ENCODE data around the gene CSTF2T. TPM values are rescaled to one million over a fixed set of nuclear protein-coding genes. Genes with fewer than 3 reads are reported as not detected.

CSTF2T gene, protein sequence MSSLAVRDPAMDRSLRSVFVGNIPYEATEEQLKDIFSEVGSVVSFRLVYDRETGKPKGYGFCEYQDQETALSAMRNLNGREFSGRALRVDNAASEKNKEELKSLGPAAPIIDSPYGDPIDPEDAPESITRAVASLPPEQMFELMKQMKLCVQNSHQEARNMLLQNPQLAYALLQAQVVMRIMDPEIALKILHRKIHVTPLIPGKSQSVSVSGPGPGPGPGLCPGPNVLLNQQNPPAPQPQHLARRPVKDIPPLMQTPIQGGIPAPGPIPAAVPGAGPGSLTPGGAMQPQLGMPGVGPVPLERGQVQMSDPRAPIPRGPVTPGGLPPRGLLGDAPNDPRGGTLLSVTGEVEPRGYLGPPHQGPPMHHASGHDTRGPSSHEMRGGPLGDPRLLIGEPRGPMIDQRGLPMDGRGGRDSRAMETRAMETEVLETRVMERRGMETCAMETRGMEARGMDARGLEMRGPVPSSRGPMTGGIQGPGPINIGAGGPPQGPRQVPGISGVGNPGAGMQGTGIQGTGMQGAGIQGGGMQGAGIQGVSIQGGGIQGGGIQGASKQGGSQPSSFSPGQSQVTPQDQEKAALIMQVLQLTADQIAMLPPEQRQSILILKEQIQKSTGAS
- total RNA-seq (22.1 TPM), polyA plus RNA-seq (ENCODE audit: insufficient read depth in 1 of 8, insufficient read length in 8 of 8, low replicate concordance in 1 of 8) (10 to 100 TPM; 25.6 to 40.9 (median 34.0) TPM)
- long read RNA-seq, donor 1, full-length matches to known transcripts: 15 of 15 reads
- long read RNA-seq, donor 1, partial matches to known transcripts: 0 of 15 reads
- long read RNA-seq, donor 1, other reads (novel, unspliced or antisense): 0 of 15 reads
- long read RNA-seq, donor 2, full-length matches to known transcripts: 4 of 4 reads
- long read RNA-seq, donor 2, partial matches to known transcripts: 0 of 4 reads
- long read RNA-seq, donor 2, other reads (novel, unspliced or antisense): 0 of 4 reads
- long read RNA-seq, donor 3, full-length matches to known transcripts: 35 of 35 reads
- long read RNA-seq, donor 3, partial matches to known transcripts: 0 of 35 reads
- long read RNA-seq, donor 3, other reads (novel, unspliced or antisense): 0 of 35 reads
- long read RNA-seq, donor 4, full-length matches to known transcripts: 26 of 26 reads
- long read RNA-seq, donor 4, partial matches to known transcripts: 0 of 26 reads
- long read RNA-seq, donor 4, other reads (novel, unspliced or antisense): 0 of 26 reads
- long read RNA-seq, donor 5, full-length matches to known transcripts: 104 of 104 reads
- long read RNA-seq, donor 5, partial matches to known transcripts: 0 of 104 reads
- long read RNA-seq, donor 5, other reads (novel, unspliced or antisense): 0 of 104 reads
- long read RNA-seq, donor 6, full-length matches to known transcripts: 69 of 69 reads
- long read RNA-seq, donor 6, partial matches to known transcripts: 0 of 69 reads
- long read RNA-seq, donor 6, other reads (novel, unspliced or antisense): 0 of 69 reads
- long read RNA-seq, donor 7, full-length matches to known transcripts: 58 of 58 reads
- long read RNA-seq, donor 7, partial matches to known transcripts: 0 of 58 reads
- long read RNA-seq, donor 7, other reads (novel, unspliced or antisense): 0 of 58 reads
- long read RNA-seq, donor 8, full-length matches to known transcripts: 26 of 26 reads
- long read RNA-seq, donor 8, partial matches to known transcripts: 0 of 26 reads
- long read RNA-seq, donor 8, other reads (novel, unspliced or antisense): 0 of 26 reads
- long read RNA-seq, donor 9, full-length matches to known transcripts: 52 of 52 reads
- long read RNA-seq, donor 9, partial matches to known transcripts: 0 of 52 reads
- long read RNA-seq, donor 9, other reads (novel, unspliced or antisense): 0 of 52 reads
- long read RNA-seq, donor 10, full-length matches to known transcripts: 61 of 61 reads
- long read RNA-seq, donor 10, partial matches to known transcripts: 0 of 61 reads
- long read RNA-seq, donor 10, other reads (novel, unspliced or antisense): 0 of 61 reads
- long read RNA-seq, donor 11, full-length matches to known transcripts: 41 of 41 reads
- long read RNA-seq, donor 11, partial matches to known transcripts: 0 of 41 reads
- long read RNA-seq, donor 11, other reads (novel, unspliced or antisense): 0 of 41 reads

DNA sequence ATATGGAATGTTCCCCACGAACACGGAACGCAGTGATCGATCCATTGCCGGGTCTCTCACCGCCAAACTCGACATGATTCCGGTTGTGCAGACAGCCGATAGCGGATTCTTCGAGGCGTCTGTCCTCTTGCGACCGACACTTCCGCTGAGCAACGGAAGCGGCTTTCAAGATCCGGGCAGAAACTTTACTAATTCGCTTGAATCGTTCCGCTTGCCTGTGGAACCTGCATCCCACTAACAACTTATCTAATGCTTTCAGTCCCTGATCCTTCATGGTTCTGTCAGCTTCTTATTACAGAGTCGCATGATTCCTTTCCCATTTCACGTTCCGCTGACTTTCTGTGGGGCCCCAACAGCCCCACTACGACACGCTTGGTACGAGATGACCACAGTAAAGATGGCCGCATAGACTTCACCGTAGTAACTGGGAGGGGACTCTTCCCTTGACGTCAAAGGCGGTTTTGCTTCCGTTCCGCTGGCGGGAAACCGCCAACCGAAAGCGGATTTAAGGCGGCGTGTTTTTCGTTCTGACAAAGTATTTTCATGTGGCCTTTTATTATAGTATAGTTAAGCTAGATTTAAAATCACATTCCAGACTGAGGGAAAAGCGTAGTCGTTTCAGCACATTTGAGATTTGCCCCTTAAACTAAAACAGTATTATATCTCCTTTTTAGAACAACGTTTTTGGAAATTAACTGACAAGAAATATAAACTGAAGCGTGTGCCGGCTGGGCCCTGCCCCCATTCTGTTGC is at the start of gene CSTF2T:
Gene CSTF2T, minus strand, starts transcription at position 121 of the 753 bp plus-strand sequence. Its CDS starts 46 bp downstream, at position 75.
- Histone ChIP-seq H3K27ac (ENCODE audit: low read length) (peak within 1 kb of the TSS; percentile 97), H3K27me3 (ENCODE audit: control insufficient read depth, insufficient read depth, low read length) (no peaks in the 10 kb centered on the region), H3K4me1 (ENCODE audit: control insufficient read depth, insufficient read depth, low read length) (peaks cover 16% of the 10 kb centered on the region), H3K9me3 (replicated peaks; ENCODE audit: control insufficient read depth, low read depth, low read length) (no peaks in the 10 kb centered on the region), H3K36me3 (ENCODE audit: control insufficient read depth, insufficient read depth, low read length) (peaks cover 11% of the 10 kb centered on the region), H3K4me3 (ENCODE audit: low read length) (peak within 1 kb of the TSS; percentile 88)
- WGBS (ENCODE audit: insufficient coverage): 0% methylated on average over 29 of the region's 45 CpGs
- DNase-seq: peak; percentile 99

DNA sequence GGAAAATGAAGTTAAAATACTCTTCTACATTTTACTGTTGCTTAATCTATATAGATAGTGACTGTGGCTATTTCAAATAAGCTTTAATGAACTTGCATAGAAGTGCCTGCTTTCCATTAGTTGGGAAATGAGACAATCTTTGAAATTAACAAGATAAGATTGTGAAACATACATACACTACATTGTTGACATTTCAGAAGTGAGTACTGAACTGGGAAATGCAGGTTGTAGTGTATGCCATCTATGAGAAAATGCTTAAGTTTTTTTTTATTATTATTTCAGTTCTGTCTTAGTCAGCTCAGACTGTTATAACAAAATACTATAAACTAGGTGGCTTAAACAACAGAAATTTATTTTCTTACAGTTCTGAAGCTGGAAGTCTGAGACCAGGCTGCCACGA is 49.6 kb upstream of the CSTF2T start:
- WGBS (ENCODE audit: insufficient coverage): 100% methylated on average over 1 of the region's 1 CpG
- Histone ChIP-seq H3K36me3 (ENCODE audit: control insufficient read depth, insufficient read depth, low read length) (no peaks in the 10 kb centered on the region), H3K9me3 (replicated peaks; ENCODE audit: control insufficient read depth, low read depth, low read length) (no peaks in the 10 kb centered on the region), H3K27ac (ENCODE audit: low read length) (no peak overlapping the region), H3K4me1 (ENCODE audit: control insufficient read depth, insufficient read depth, low read length) (no peaks in the 10 kb centered on the region), H3K27me3 (ENCODE audit: control insufficient read depth, insufficient read depth, low read length) (no peaks in the 10 kb centered on the region), H3K4me3 (ENCODE audit: low read length) (no peak overlapping the region)
- DNase-seq: no peak

DNA sequence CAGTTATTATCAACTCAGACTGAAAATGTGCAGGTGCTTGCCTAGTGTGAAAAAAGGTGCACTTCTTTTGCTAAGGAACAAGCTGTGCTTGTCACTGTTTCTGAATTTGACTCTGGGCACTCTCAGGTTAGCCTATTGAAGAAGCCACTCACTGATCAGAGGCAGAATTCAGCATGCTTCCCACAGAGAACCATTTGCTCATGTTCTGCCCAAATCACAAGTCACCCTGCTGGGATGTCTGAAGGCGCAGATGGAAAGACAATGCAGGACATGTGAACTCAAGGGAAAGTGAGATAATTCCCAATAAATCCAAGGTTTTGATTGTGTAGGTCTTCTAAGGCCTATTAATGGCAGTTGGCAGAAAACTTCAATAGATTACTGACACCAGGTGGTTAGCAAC is 47.8 kb upstream of the CSTF2T start:
- Histone ChIP-seq H3K27me3 (ENCODE audit: control insufficient read depth, insufficient read depth, low read length) (no peaks in the 10 kb centered on the region), H3K9me3 (replicated peaks; ENCODE audit: control insufficient read depth, low read depth, low read length) (no peaks in the 10 kb centered on the region), H3K36me3 (ENCODE audit: control insufficient read depth, insufficient read depth, low read length) (no peaks in the 10 kb centered on the region), H3K4me1 (ENCODE audit: control insufficient read depth, insufficient read depth, low read length) (peaks cover 5% of the 10 kb centered on the region), H3K27ac (ENCODE audit: low read length) (no peak overlapping the region), H3K4me3 (ENCODE audit: low read length) (no peak overlapping the region)
- no peak for DNase-seq
- no CpG with 5 or more reads among the region's 1 CpG for WGBS (ENCODE audit: insufficient coverage)

DNA sequence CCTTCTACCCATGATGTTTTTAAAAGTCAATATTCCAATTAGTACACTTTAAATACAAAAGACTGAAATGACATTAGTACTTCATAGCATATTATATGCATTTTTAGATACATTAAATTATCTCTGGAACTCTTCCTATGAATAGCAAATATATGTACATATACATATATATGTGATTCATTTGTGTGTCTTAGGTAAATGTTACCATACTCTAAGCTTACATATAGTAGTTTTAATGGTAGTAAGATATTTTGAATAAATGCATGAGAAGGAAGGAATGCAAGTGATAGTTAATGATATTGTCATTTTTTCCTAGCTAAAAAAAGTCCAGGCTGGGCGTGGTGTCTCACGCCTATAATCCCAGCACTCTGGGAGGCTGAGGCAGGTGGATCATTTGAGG is 46.0 kb upstream of the CSTF2T start:
- no peak for DNase-seq
- no peaks in the 10 kb centered on the region for H3K27me3 ChIP-seq (ENCODE audit: control insufficient read depth, insufficient read depth, low read length)
- peaks cover 5% of the 10 kb centered on the region for H3K4me1 ChIP-seq (ENCODE audit: control insufficient read depth, insufficient read depth, low read length)
- H3K9me3 ChIP-seq (replicated peaks; ENCODE audit: control insufficient read depth, low read depth, low read length): no peaks in the 10 kb centered on the region
- H3K4me3 ChIP-seq (ENCODE audit: low read length): no peak overlapping the region
- H3K36me3 ChIP-seq (ENCODE audit: control insufficient read depth, insufficient read depth, low read length): no peaks in the 10 kb centered on the region
- WGBS (ENCODE audit: insufficient coverage): no CpG with 5 or more reads among the region's 2 CpGs
- H3K27ac ChIP-seq (ENCODE audit: low read length): no peak overlapping the region

DNA sequence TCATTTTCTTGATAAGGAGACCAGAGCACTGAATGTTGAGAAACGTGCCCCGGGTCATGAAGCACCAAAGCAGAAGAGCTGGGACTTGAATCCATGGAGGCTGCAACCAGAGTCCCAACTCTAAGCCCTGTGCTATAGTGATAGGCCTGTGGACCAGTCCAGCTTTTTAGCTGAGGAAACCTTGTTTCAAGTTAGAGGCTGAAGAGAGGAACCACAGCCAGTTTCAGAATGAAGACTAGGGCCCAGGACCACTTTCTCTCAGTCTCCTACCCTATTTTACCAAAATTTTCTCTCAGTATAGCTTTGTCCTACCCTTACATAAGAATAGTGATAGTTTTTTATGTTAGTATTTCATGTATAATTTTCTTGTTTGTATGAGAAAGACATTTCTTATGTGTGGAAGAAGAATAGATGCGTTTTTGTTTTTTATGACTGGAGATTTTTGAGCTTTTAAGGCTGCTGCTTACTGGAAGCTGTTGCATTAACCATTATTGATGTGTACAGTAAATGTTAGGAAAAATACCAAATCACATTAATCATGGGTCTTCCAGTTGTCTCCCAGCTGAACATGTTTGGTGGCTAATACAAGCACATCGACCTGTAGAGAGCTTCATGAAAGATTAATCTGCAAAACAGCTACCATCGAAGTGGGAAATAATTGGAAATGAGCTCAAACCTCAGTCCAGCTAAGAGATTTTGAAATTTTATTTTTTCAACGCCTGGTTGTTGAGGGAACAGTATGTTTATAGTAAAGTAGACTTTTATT is 45.0 kb upstream of the CSTF2T start:
- Histone ChIP-seq H3K36me3 (ENCODE audit: control insufficient read depth, insufficient read depth, low read length) (no peaks in the 10 kb centered on the region), H3K4me1 (ENCODE audit: control insufficient read depth, insufficient read depth, low read length) (peaks cover 5% of the 10 kb centered on the region), H3K9me3 (replicated peaks; ENCODE audit: control insufficient read depth, low read depth, low read length) (no peaks in the 10 kb centered on the region), H3K27me3 (ENCODE audit: control insufficient read depth, insufficient read depth, low read length) (no peaks in the 10 kb centered on the region), H3K4me3 (ENCODE audit: low read length) (no peak overlapping the region), H3K27ac (ENCODE audit: low read length) (no peak overlapping the region)
- DNase-seq: no peak
- whole genome bisulfite sequencing (ENCODE audit: insufficient coverage): 83% methylated on average over 3 of the region's 6 CpGs

DNA sequence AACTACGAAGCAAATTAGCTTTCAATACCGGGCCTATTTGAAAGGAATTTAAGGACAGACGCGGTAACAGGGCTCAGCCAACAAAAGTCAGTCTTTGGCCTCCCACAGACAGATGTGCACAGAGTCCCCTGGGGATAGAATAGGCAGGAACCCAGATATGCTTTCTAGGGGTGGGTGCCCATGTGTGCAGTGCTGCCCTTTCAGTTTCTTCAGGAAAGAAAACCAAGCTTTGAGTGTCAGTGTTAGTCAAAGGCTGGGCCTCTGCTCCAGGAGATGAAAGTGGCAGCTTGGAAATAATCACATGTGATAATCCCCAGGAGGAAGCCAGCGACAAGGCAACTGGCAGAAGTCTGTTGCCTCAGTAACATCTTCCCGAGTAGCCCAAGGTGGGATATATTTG is 43.8 kb upstream of the CSTF2T start:
- Histone ChIP-seq H3K27ac (ENCODE audit: low read length) (no peak overlapping the region), H3K4me3 (ENCODE audit: low read length) (no peak overlapping the region), H3K27me3 (ENCODE audit: control insufficient read depth, insufficient read depth, low read length) (no peaks in the 10 kb centered on the region), H3K4me1 (ENCODE audit: control insufficient read depth, insufficient read depth, low read length) (peaks cover 5% of the 10 kb centered on the region), H3K9me3 (replicated peaks; ENCODE audit: control insufficient read depth, low read depth, low read length) (no peaks in the 10 kb centered on the region), H3K36me3 (ENCODE audit: control insufficient read depth, insufficient read depth, low read length) (no peaks in the 10 kb centered on the region)
- DNase-seq: peak; percentile 15
- WGBS (ENCODE audit: insufficient coverage): 55% methylated on average over 2 of the region's 6 CpGs

DNA sequence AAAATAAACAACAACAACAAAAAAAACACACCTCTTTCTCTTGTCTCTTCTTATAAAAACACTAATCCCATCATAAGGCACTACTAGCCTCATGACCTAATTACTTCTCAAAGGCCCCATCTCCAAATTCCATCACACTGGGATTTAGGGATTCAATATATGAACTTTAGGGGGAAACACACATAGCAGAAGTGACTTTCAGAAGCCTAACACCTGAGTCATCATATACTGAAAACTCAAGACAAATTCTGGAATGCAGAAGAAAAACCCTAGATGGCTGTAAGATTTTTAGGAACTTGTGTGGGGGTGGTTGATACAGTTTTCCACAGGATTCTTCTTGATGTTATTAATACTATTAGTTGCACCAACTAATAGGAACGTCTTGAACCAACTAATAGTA is 33.7 kb upstream of the CSTF2T start:
- WGBS (ENCODE audit: insufficient coverage): no CpG with 5 or more reads among the region's 1 CpG
- H3K9me3 ChIP-seq (replicated peaks; ENCODE audit: control insufficient read depth, low read depth, low read length): no peaks in the 10 kb centered on the region
- no peak for DNase-seq
- H3K4me3 ChIP-seq (ENCODE audit: low read length): no peak overlapping the region
- H3K27me3 ChIP-seq (ENCODE audit: control insufficient read depth, insufficient read depth, low read length): no peaks in the 10 kb centered on the region
- no peaks in the 10 kb centered on the region for H3K36me3 ChIP-seq (ENCODE audit: control insufficient read depth, insufficient read depth, low read length)
- H3K27ac ChIP-seq (ENCODE audit: low read length): no peak overlapping the region
- no peaks in the 10 kb centered on the region for H3K4me1 ChIP-seq (ENCODE audit: control insufficient read depth, insufficient read depth, low read length)

Measured in muscle of leg (tissue), 16 donors.